A673 (cell line): ENCODE data around the gene IDE.

Experiments used
- EZH2 ChIP-seq: fragments of 200-600 bp; sonication (generic); IDR thresholded peaks from 2 replicates; pipeline ENCODE4 v1.6.1; 2017; ENCODE audit warnings: borderline replicate concordance, low read depth, mild to moderate bottlenecking, mixed read lengths, antibody characterized with exemption, low read length; ENCODE audit not compliant: poor library complexity, severe bottlenecking
- TF ChIP-seq, protein P1 (sequence below): fragments of 300-800, 200-600 bp; sonication (generic); conservative IDR thresholded peaks from 2 replicates; pipeline ENCODE4 v1.5.1; 2017; ENCODE audit warnings: low read depth, mild to moderate bottlenecking, antibody characterized with exemption, low read length, moderate library complexity, mixed read lengths

DNA sequence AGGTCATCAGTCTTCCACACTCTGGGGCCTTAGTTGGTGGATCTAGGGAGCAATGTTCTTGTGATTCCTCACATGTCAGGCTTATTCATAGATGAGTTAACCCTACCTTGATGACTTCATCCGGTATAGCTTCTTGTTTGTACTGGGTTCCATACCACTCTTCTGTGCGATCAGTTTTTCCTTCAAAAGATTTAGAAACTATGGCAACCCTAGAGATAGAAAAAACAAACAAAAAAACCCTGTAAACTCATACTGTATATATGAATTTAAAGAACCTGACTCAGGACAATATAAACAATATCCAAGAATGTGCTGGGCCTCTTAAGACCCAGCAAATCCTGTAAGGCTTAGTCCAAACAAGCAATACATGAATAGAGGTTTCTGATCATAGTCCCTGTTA, 83.5 kb downstream of the IDE start:
- TF ChIP-seq, protein P1, sequence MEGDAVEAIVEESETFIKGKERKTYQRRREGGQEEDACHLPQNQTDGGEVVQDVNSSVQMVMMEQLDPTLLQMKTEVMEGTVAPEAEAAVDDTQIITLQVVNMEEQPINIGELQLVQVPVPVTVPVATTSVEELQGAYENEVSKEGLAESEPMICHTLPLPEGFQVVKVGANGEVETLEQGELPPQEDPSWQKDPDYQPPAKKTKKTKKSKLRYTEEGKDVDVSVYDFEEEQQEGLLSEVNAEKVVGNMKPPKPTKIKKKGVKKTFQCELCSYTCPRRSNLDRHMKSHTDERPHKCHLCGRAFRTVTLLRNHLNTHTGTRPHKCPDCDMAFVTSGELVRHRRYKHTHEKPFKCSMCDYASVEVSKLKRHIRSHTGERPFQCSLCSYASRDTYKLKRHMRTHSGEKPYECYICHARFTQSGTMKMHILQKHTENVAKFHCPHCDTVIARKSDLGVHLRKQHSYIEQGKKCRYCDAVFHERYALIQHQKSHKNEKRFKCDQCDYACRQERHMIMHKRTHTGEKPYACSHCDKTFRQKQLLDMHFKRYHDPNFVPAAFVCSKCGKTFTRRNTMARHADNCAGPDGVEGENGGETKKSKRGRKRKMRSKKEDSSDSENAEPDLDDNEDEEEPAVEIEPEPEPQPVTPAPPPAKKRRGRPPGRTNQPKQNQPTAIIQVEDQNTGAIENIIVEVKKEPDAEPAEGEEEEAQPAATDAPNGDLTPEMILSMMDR = no peak
- no peak for TF ChIP-seq EZH2
